H9 (cell line): ENCODE measurements around the gene FAF1. TPM values are rescaled to one million over a fixed set of nuclear protein-coding genes. Genes with fewer than 3 reads are reported as not detected.
"Not testable (repeated sequence)": the region's sequence is repeated elsewhere in the genome, so short reads cannot be mapped to it uniquely, and the experiment has no call there.

Experiments
- DNase-seq: peaks from one replicate; pipeline ENCODE4 v3.0.0-alpha.2; 2017
- H2AFZ ChIP-seq: one replicate; pipeline ENCODE4 v1.6.1; 2013; ENCODE audit warnings: mild to moderate bottlenecking, low read length, control low read depth, moderate library complexity
- H2AK5ac ChIP-seq: 2 replicates; pipeline ENCODE4 v1.6.1; 2013; ENCODE audit warnings: low read length, control low read depth, mixed read lengths; ENCODE audit not compliant: insufficient read length
- H2BK120ac ChIP-seq: one replicate; pipeline ENCODE4 v1.6.1; 2013; ENCODE audit warnings: low read depth, mild to moderate bottlenecking, low read length, control low read depth, inconsistent platforms; ENCODE audit not compliant: poor library complexity, severe bottlenecking
- H2BK12ac ChIP-seq: 2 replicates; pipeline ENCODE4 v1.6.1; 2013; ENCODE audit warnings: low read length, control low read depth, mixed read lengths, low read depth; ENCODE audit not compliant: insufficient read length
- H2BK15ac ChIP-seq: 2 replicates; pipeline ENCODE4 v1.6.1; 2013; ENCODE audit warnings: low read depth, low read length, control low read depth
- H2BK20ac ChIP-seq: one replicate; pipeline ENCODE4 v1.6.1; 2013; ENCODE audit warnings: low read depth, mild to moderate bottlenecking, low read length, control low read depth, inconsistent platforms; ENCODE audit not compliant: poor library complexity, severe bottlenecking
- H2BK5ac ChIP-seq: 2 replicates; pipeline ENCODE4 v1.6.1; 2013; ENCODE audit warnings: low read length, control low read depth, mixed read lengths; ENCODE audit not compliant: insufficient read length
- H3K14ac ChIP-seq: 2 replicates; pipeline ENCODE4 v1.6.1; 2013; ENCODE audit warnings: low read length, control low read depth; ENCODE audit not compliant: insufficient read depth
- H3K18ac ChIP-seq: 2 replicates; pipeline ENCODE4 v1.6.1; 2013; ENCODE audit warnings: low read depth, mild to moderate bottlenecking, mixed read lengths, low read length, control low read depth; ENCODE audit not compliant: insufficient read length
- H3K23ac ChIP-seq: 2 replicates; pipeline ENCODE4 v1.6.1; 2013; ENCODE audit warnings: low read length, control low read depth, mixed read lengths, low read depth; ENCODE audit not compliant: insufficient read length
- H3K23me2 ChIP-seq: 2 replicates; pipeline ENCODE4 v1.6.1; 2013; ENCODE audit warnings: low read depth, mild to moderate bottlenecking, mixed read lengths, low read length, control low read depth; ENCODE audit not compliant: insufficient read length, poor library complexity, severe bottlenecking
- H3K27ac ChIP-seq: 2 replicates; pipeline ENCODE4 v1.5.1; 2013; ENCODE audit warnings: low read length, control low read depth, mixed read lengths, low read depth; ENCODE audit not compliant: insufficient read length
- H3K27me3 ChIP-seq: 2 replicates; pipeline ENCODE4 v1.6.1; 2013; ENCODE audit warnings: low read length, control low read depth, inconsistent platforms; ENCODE audit not compliant: insufficient read depth
- H3K4ac ChIP-seq: 2 replicates; pipeline ENCODE4 v1.6.1; 2013; ENCODE audit warnings: low read depth, mild to moderate bottlenecking, control low read depth, inconsistent platforms, low read length, moderate library complexity
- H3K4me1 ChIP-seq: 2 replicates; pipeline ENCODE4 v1.6.1; 2013; ENCODE audit warnings: low read length, control low read depth, inconsistent platforms; ENCODE audit not compliant: insufficient read depth
- H3K4me2 ChIP-seq: 2 replicates; pipeline ENCODE4 v1.6.1; 2013; ENCODE audit warnings: low read length, control low read depth, mixed read lengths; ENCODE audit not compliant: insufficient read length, insufficient read depth
- H3K56ac ChIP-seq: 2 replicates; pipeline ENCODE4 v1.6.1; 2013; ENCODE audit warnings: low read depth, mild to moderate bottlenecking, mixed read lengths, low read length, control low read depth; ENCODE audit not compliant: insufficient read length
- H3K79me1 ChIP-seq: 2 replicates; pipeline ENCODE4 v1.6.1; 2013; ENCODE audit warnings: low read depth, mild to moderate bottlenecking, moderate library complexity, low read length, control low read depth, inconsistent platforms; ENCODE audit not compliant: insufficient read depth, poor library complexity, severe bottlenecking
- H3K79me2 ChIP-seq: 2 replicates; pipeline ENCODE4 v1.6.1; 2013; ENCODE audit warnings: low read length, control low read depth, inconsistent platforms; ENCODE audit not compliant: insufficient read depth
- H3K9ac ChIP-seq: 2 replicates; pipeline ENCODE4 v1.6.1; 2013; ENCODE audit warnings: low read length, control low read depth, mixed read lengths; ENCODE audit not compliant: insufficient read length; ENCODE audit errors: extremely low read depth
- H3K9me3 ChIP-seq: one replicate; pipeline ENCODE4 v1.6.1; 2013; ENCODE audit warnings: low read depth, low read length, inconsistent platforms; ENCODE audit not compliant: control insufficient read depth
- H3T11ph ChIP-seq: one replicate; pipeline ENCODE4 v1.6.1; 2013; ENCODE audit warnings: mild to moderate bottlenecking, low read length, control low read depth, inconsistent platforms
- H4K20me1 ChIP-seq: one replicate; pipeline ENCODE4 v1.6.1; 2013; ENCODE audit not compliant: control insufficient read depth, insufficient read length, insufficient read depth
- H4K5ac ChIP-seq: 2 replicates; pipeline ENCODE4 v1.6.1; 2013; ENCODE audit warnings: low read depth, mild to moderate bottlenecking, mixed read lengths, low read length, control low read depth; ENCODE audit not compliant: insufficient read length
- H4K8ac ChIP-seq: replicated peaks from 2 replicates; pipeline ENCODE4 v1.6.1; 2013; ENCODE audit warnings: low read length, control low read depth, mixed read lengths, low read depth; ENCODE audit not compliant: insufficient read length
- H4K91ac ChIP-seq: 2 replicates; pipeline ENCODE4 v1.6.1; 2013; ENCODE audit warnings: low read depth, mild to moderate bottlenecking, moderate library complexity, mixed read lengths, low read length, control low read depth; ENCODE audit not compliant: insufficient read length
- H3K27ac Mint-ChIP-seq, 3 experiments: 2 replicates in 2 of 3; 3 replicates in 1 of 3; pipeline ENCODE4 v1.8.0; 2020 to 2021; ENCODE audit warnings: mixed read lengths in 3 of 3, mild to moderate bottlenecking in 1 of 3, moderate library complexity in 1 of 3
- H3K27me3 Mint-ChIP-seq: 2 replicates; pipeline ENCODE4 v1.8.0; 2021; ENCODE audit warnings: low read depth, mild to moderate bottlenecking, moderate library complexity, mixed read lengths
- H3K36me3 Mint-ChIP-seq, 3 experiments: 2 replicates in 2 of 3; 3 replicates in 1 of 3; pipeline ENCODE4 v1.8.0; 2020 to 2021; ENCODE audit warnings: low read depth in 3 of 3, mixed read lengths in 3 of 3; ENCODE audit not compliant: insufficient read depth in 1 of 3
- H3K4me1 Mint-ChIP-seq, 2 experiments: 2 replicates each; pipeline ENCODE4 v1.8.0; 2020; ENCODE audit warnings: mixed read lengths in 2 of 2
- H3K4me3 Mint-ChIP-seq, 2 experiments: 2 replicates in 1 of 2; 3 replicates in 1 of 2; pipeline ENCODE4 v1.8.0; 2020 to 2021; ENCODE audit warnings: mild to moderate bottlenecking in 2 of 2, mixed read lengths in 2 of 2, moderate library complexity in 1 of 2
- H3K9me3 Mint-ChIP-seq, 2 experiments: 2 replicates in 1 of 2; 3 replicates in 1 of 2; pipeline ENCODE4 v1.8.0; 2020; ENCODE audit warnings: mild to moderate bottlenecking in 2 of 2, mixed read lengths in 2 of 2, moderate library complexity in 1 of 2
- WGBS: extraction: QIAGEN DNeasy Blood & Tissue Kit; methylation state at CpG from one replicate; pipeline ENCODE4 v1.1.7; 2013; ENCODE audit warnings: missing lambda C conversion rate, low lambda C conversion rate, mixed read lengths; ENCODE audit not compliant: insufficient read length; ENCODE audit errors: extremely low coverage; 5-methylcytosine and 5-hydroxymethylcytosine counted together
- total RNA-seq: library from RNA; stranded (reverse); gene quantifications from 2 replicates; pipeline ENCODE4 v1.2.1, GENCODE V29; 2021
- TF ChIP-seq, protein P1 (sequence below): fragments of 200-600 bp; sonication (generic); conservative IDR thresholded peaks from 3 replicates; pipeline ENCODE4 v1.8.0; 2021; ENCODE audit warnings: antibody characterized with exemption, mild to moderate bottlenecking

Gene FAF1
- total RNA-seq, 1 experiment from 2014 or later, result 60.8 TPM

DNA sequence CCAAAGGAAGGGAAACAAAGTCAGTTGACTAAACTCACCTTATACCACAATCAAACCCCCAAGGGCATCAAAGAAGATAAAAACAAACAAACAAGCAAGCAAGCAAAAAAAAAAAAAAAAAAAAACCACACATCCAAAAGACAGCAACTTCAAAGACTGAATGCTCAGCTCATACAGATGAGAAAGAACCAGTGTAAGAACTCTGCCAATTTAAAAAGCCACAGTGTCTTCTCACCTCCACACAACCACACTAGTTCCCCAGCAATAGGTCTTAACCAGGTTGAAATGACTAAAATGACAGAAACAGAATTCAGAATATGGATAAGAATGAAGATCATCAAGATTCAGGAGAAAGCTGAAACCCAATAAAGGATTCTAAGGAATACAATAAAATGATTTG, 193.4 kb downstream of the FAF1 start:
- Mint-ChIP-seq H3K4me3 (no peak overlapping the region), H3K27ac (no peak overlapping the region), H3K4me1 (peaks cover 0 to 3% of the 10 kb centered on the region in 2 experiments; a peak in 2 of 4 replicates), H3K27me3 (no peaks in the 10 kb centered on the region), H3K36me3 (peaks cover 4 to 5% (median 4%) of the 10 kb centered on the region in 3 experiments; a peak in 3 of 7 replicates), H3K9me3 (no peaks in the 10 kb centered on the region)
- Histone ChIP-seq H3K14ac (no peak overlapping the region), H3T11ph (no peak overlapping the region), H2AFZ (no peak overlapping the region), H3K18ac (no peak overlapping the region), H4K91ac (no peak overlapping the region), H2BK5ac (no peak overlapping the region), H2BK15ac (no peak overlapping the region), H2BK12ac (no peak overlapping the region), H3K27ac (no peak overlapping the region), H3K79me1 (no peaks in the 10 kb centered on the region), H3K4me1 (no peaks in the 10 kb centered on the region), H3K56ac (no peak overlapping the region), H4K5ac (no peak overlapping the region), H4K20me1 (no peaks in the 10 kb centered on the region), H2AK5ac (no peak overlapping the region), H4K8ac (no peak overlapping the region), H3K9me3 (no peaks in the 10 kb centered on the region), H3K4me2 (no peak overlapping the region), H2BK120ac (no peak overlapping the region), H3K23ac (no peak overlapping the region), H3K4ac (no peak overlapping the region), H3K27me3 (no peaks in the 10 kb centered on the region), H3K9ac (no peak overlapping the region), H3K23me2 (no peaks in the 10 kb centered on the region), H2BK20ac (no peak overlapping the region), H3K79me2 (no peaks in the 10 kb centered on the region)
- TF ChIP-seq, protein P1, sequence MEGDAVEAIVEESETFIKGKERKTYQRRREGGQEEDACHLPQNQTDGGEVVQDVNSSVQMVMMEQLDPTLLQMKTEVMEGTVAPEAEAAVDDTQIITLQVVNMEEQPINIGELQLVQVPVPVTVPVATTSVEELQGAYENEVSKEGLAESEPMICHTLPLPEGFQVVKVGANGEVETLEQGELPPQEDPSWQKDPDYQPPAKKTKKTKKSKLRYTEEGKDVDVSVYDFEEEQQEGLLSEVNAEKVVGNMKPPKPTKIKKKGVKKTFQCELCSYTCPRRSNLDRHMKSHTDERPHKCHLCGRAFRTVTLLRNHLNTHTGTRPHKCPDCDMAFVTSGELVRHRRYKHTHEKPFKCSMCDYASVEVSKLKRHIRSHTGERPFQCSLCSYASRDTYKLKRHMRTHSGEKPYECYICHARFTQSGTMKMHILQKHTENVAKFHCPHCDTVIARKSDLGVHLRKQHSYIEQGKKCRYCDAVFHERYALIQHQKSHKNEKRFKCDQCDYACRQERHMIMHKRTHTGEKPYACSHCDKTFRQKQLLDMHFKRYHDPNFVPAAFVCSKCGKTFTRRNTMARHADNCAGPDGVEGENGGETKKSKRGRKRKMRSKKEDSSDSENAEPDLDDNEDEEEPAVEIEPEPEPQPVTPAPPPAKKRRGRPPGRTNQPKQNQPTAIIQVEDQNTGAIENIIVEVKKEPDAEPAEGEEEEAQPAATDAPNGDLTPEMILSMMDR, result no peak
- DNase-seq, result no peak

GRCh38 chr1:50756543-50756942, 203.5 kb downstream of the FAF1 start:
- not testable (repeated sequence) for H2BK12ac ChIP-seq, H3K4ac ChIP-seq, H3K23ac ChIP-seq, H2AFZ ChIP-seq, H3K79me1 ChIP-seq, H3K56ac ChIP-seq, H3K23me2 ChIP-seq, H3K4me1 ChIP-seq, H2AK5ac ChIP-seq, H3K27ac Mint-ChIP-seq, H3K79me2 ChIP-seq, H3K27me3 ChIP-seq, H3K27ac ChIP-seq, H3K9ac ChIP-seq, H3K4me1 Mint-ChIP-seq, H3K9me3 ChIP-seq, H3K4me3 Mint-ChIP-seq, H2BK15ac ChIP-seq, H2BK5ac ChIP-seq, H3K4me2 ChIP-seq, H2BK20ac ChIP-seq, H4K20me1 ChIP-seq, H3T11ph ChIP-seq, H3K14ac ChIP-seq, H3K18ac ChIP-seq, H4K91ac ChIP-seq, DNase-seq, H4K5ac ChIP-seq, H4K8ac ChIP-seq, H3K27me3 Mint-ChIP-seq, H2BK120ac ChIP-seq
- H3K9me3 Mint-ChIP-seq, result peaks cover 29 to 30% of the 10 kb centered on the region in 2 experiments
- H3K36me3 Mint-ChIP-seq, result peaks cover 24 to 43% (median 36%) of the 10 kb centered on the region in 3 experiments
- WGBS, result no CpG with 5 or more reads among the region's 3 CpGs
